PFSK-1 (cell line): ENCODE measurements around the gene ZFHX3.

Experiments
- FOXP2 ChIP-seq: optimal IDR thresholded peaks from 2 replicates; pipeline ENCODE3; 2011; ENCODE audit warnings: borderline replicate concordance, control low read depth, inconsistent platforms; ENCODE audit not compliant: insufficient read depth; ENCODE audit errors: extremely low read length, extremely low read depth
- POLR2AphosphoS5 ChIP-seq: IDR thresholded peaks from 2 replicates; pipeline ENCODE4 v1.6.1; 2012; ENCODE audit warnings: low read depth, mild to moderate bottlenecking, control low read depth, low read length, moderate library complexity
- REST ChIP-seq, 2 experiments: IDR thresholded peaks; 2 replicates each; pipeline versions ENCODE4 v1.6.1 to v1.8.0; 2011 to 2012; ENCODE audit warnings: low read depth in 2 of 2, low read length in 2 of 2, control low read depth in 1 of 2, inconsistent platforms in 1 of 2, mild to moderate bottlenecking in 1 of 2, moderate library complexity in 1 of 2; ENCODE audit not compliant: insufficient read depth in 1 of 2
- SIN3A ChIP-seq: IDR thresholded peaks from 2 replicates; pipeline ENCODE4 v1.6.1; 2012; ENCODE audit warnings: mild to moderate bottlenecking, low read length, moderate library complexity, borderline replicate concordance; ENCODE audit not compliant: insufficient read depth
- TAF1 ChIP-seq: IDR thresholded peaks from 2 replicates; pipeline ENCODE4 v1.6.1; 2012; ENCODE audit warnings: low read length, control low read depth, borderline replicate concordance; ENCODE audit not compliant: insufficient read depth

The ZFHX3 gene

GRCh38 chr16:72976438-72977064 is 71.4 kb downstream of the ZFHX3 start:
- TF ChIP-seq TAF1: no peak
- no peak for TF ChIP-seq POLR2AphosphoS5
- TF ChIP-seq REST (IDR thresholded peaks at IDR 0.05; ENCODE audit: insufficient read depth in 1 of 2, low read depth in 2 of 2, low read length in 2 of 2): no peak
- no peak for TF ChIP-seq FOXP2
- no peak for TF ChIP-seq SIN3A

- TF ChIP-seq REST (IDR thresholded peaks at IDR 0.05; ENCODE audit: insufficient read depth in 1 of 2, low read depth in 2 of 2, low read length in 2 of 2) (peak; percentile 11 to 82; a peak in 2 of 4 replicates), POLR2AphosphoS5 (no peak), TAF1 (no peak), SIN3A (no peak), FOXP2 (no peak)
Observed at GRCh38 chr16:72975809-72976437, 72.0 kb downstream of the ZFHX3 start.

- TF ChIP-seq SIN3A (no peak), TAF1 (no peak), FOXP2 (no peak), REST (IDR thresholded peaks at IDR 0.05; ENCODE audit: insufficient read depth in 1 of 2, low read depth in 2 of 2, low read length in 2 of 2) (no peak), POLR2AphosphoS5 (no peak)
Observed at GRCh38 chr16:72974142-72974769, 73.7 kb downstream of the ZFHX3 start.

- no peak for TF ChIP-seq TAF1
- no peak for TF ChIP-seq FOXP2
- no peak for TF ChIP-seq REST (IDR thresholded peaks at IDR 0.05; ENCODE audit: insufficient read depth in 1 of 2, low read depth in 2 of 2, low read length in 2 of 2)
Observed at GRCh38 chr16:72972878-72973571, 74.9 kb downstream of the ZFHX3 start.
